H1 (cell line): ENCODE data around the gene MARCHF10. TPM values are rescaled to one million over a fixed set of nuclear protein-coding genes. Genes with fewer than 3 reads are reported as not detected.

Experiments used
- FOSL1 ChIP-seq: IDR thresholded peaks from 2 replicates; pipeline ENCODE4 v1.6.1; 2011; ENCODE audit warnings: mild to moderate bottlenecking, low read depth, low read length, moderate library complexity; ENCODE audit not compliant: insufficient read depth
- RXRA ChIP-seq: IDR thresholded peaks from 2 replicates; pipeline ENCODE4 v1.6.1; 2011; ENCODE audit warnings: low read depth, mild to moderate bottlenecking, low read length, moderate library complexity; ENCODE audit not compliant: insufficient read depth
- polyA plus RNA-seq, 7 experiments: library from polyadenylated mRNA; depleted of rRNA in 3 of 7; stranded (reverse) in 5 of 7; unstranded in 2 of 7; fragments of >200 nt in 5 of 7; fragments of 200-250 nt in 2 of 7; gene quantifications; 1 replicate in 5 of 7; 2 replicates in 1 of 7; 4 replicates in 1 of 7; pipeline versions ENCODE4 v1.2.1 to v1.2.3, GENCODE V29; 2011 to 2013; ENCODE audit warnings: missing spikeins in 2 of 7, mixed read lengths in 2 of 7
- total RNA-seq: library from RNA; stranded (reverse); fragmentation: NEBNext Ultra II Directional; extraction: Animal tissue kit (Norgen Biotek cat#: 25700); gene quantifications from 2 replicates; pipeline ENCODE4 v1.2.1, GENCODE V29; 2021
- TF ChIP-seq, protein P1 (sequence below): fragments of 300-600 bp; sonication (generic); IDR thresholded peaks from 2 replicates; pipeline ENCODE4 v1.7.1; 2012; ENCODE audit warnings: low read length, moderate library complexity, mild to moderate bottlenecking, inconsistent platforms; ENCODE audit not compliant: insufficient replicate concordance

Gene MARCHF10
- total and polyA plus RNA-seq, 2 of the 8 experiments (the other 6 are each of a cell fraction or from before 2014, with no cell fraction given): 0.48 to 0.73 TPM

DNA sequence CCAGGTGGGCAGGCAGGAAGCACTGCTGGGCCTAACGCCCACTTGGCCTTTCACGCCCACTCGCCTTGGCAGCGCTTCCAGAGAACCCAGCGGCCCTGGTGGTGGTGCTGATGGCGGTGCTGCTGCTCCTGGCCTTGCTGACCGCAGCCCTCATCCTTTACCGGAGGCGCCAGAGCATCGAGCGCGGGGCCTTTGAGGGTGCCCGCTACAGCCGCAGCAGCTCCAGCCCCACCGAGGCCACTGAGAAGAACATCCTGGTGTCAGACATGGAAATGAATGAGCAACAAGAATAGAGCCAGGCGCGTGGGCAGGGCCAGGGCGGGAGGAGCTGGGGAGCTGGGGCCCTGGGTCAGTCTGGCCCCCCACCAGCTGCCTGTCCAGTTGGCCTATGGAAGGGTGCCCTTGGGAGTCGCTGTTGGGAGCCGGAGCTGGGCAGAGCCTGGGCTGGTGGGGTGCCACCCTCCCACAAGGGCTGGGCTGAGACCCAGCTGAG is 115.9 kb downstream of the MARCHF10 start (continued):
- TF ChIP-seq, protein P1, sequence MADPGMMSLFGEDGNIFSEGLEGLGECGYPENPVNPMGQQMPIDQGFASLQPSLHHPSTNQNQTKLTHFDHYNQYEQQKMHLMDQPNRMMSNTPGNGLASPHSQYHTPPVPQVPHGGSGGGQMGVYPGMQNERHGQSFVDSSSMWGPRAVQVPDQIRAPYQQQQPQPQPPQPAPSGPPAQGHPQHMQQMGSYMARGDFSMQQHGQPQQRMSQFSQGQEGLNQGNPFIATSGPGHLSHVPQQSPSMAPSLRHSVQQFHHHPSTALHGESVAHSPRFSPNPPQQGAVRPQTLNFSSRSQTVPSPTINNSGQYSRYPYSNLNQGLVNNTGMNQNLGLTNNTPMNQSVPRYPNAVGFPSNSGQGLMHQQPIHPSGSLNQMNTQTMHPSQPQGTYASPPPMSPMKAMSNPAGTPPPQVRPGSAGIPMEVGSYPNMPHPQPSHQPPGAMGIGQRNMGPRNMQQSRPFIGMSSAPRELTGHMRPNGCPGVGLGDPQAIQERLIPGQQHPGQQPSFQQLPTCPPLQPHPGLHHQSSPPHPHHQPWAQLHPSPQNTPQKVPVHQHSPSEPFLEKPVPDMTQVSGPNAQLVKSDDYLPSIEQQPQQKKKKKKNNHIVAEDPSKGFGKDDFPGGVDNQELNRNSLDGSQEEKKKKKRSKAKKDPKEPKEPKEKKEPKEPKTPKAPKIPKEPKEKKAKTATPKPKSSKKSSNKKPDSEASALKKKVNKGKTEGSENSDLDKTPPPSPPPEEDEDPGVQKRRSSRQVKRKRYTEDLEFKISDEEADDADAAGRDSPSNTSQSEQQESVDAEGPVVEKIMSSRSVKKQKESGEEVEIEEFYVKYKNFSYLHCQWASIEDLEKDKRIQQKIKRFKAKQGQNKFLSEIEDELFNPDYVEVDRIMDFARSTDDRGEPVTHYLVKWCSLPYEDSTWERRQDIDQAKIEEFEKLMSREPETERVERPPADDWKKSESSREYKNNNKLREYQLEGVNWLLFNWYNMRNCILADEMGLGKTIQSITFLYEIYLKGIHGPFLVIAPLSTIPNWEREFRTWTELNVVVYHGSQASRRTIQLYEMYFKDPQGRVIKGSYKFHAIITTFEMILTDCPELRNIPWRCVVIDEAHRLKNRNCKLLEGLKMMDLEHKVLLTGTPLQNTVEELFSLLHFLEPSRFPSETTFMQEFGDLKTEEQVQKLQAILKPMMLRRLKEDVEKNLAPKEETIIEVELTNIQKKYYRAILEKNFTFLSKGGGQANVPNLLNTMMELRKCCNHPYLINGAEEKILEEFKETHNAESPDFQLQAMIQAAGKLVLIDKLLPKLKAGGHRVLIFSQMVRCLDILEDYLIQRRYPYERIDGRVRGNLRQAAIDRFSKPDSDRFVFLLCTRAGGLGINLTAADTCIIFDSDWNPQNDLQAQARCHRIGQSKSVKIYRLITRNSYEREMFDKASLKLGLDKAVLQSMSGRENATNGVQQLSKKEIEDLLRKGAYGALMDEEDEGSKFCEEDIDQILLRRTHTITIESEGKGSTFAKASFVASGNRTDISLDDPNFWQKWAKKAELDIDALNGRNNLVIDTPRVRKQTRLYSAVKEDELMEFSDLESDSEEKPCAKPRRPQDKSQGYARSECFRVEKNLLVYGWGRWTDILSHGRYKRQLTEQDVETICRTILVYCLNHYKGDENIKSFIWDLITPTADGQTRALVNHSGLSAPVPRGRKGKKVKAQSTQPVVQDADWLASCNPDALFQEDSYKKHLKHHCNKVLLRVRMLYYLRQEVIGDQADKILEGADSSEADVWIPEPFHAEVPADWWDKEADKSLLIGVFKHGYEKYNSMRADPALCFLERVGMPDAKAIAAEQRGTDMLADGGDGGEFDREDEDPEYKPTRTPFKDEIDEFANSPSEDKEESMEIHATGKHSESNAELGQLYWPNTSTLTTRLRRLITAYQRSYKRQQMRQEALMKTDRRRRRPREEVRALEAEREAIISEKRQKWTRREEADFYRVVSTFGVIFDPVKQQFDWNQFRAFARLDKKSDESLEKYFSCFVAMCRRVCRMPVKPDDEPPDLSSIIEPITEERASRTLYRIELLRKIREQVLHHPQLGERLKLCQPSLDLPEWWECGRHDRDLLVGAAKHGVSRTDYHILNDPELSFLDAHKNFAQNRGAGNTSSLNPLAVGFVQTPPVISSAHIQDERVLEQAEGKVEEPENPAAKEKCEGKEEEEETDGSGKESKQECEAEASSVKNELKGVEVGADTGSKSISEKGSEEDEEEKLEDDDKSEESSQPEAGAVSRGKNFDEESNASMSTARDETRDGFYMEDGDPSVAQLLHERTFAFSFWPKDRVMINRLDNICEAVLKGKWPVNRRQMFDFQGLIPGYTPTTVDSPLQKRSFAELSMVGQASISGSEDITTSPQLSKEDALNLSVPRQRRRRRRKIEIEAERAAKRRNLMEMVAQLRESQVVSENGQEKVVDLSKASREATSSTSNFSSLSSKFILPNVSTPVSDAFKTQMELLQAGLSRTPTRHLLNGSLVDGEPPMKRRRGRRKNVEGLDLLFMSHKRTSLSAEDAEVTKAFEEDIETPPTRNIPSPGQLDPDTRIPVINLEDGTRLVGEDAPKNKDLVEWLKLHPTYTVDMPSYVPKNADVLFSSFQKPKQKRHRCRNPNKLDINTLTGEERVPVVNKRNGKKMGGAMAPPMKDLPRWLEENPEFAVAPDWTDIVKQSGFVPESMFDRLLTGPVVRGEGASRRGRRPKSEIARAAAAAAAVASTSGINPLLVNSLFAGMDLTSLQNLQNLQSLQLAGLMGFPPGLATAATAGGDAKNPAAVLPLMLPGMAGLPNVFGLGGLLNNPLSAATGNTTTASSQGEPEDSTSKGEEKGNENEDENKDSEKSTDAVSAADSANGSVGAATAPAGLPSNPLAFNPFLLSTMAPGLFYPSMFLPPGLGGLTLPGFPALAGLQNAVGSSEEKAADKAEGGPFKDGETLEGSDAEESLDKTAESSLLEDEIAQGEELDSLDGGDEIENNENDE: no peak
- TF ChIP-seq FOSL1 (no peak), RXRA (no peak)
